Measurements from ENCODE around the gene C1orf167. TPM values are rescaled to one million over a fixed set of nuclear protein-coding genes. Genes with fewer than 3 reads are reported as not detected.

Gene C1orf167
- total RNA-seq (not detected), polyA plus RNA-seq (0.81 TPM)

GRCh38 chr1:11761988-11762406, at the start of gene C1orf167:
Gene C1orf167, plus strand, starts transcription at chr1:11762193. Its CDS starts 2,208 bp downstream, at chr1:11764401.
- Mint-ChIP-seq H3K4me3 (peak within 1 kb of the TSS in 3 of 7 donors; percentile 33 to 39 (median 37)), H3K27ac (peak within 1 kb of the TSS in 1 of 8 donors; percentile 47), H3K9me3 (no peaks in the 10 kb centered on the region), H3K4me1 (peaks cover 2 to 10% (median 10%) of the 10 kb centered on the region in 3 donors), H3K36me3 (no peaks in the 10 kb centered on the region), H3K27me3 (peaks cover 18 to 34% of the 10 kb centered on the region in 2 donors)
- Histone ChIP-seq H3K36me3 (ENCODE audit: insufficient read depth, low read length) (no peaks in the 10 kb centered on the region), H3K4me3 (ENCODE audit: low read length) (no peak within 1 kb of the TSS), H3K27me3 (ENCODE audit: insufficient read depth, low read length, poor library complexity, severe bottlenecking) (no peaks in the 10 kb centered on the region), H3K4me1 (ENCODE audit: insufficient read depth, low read length) (no peaks in the 10 kb centered on the region), H3K9me3 (ENCODE audit: low read length) (no peaks in the 10 kb centered on the region), H3K27ac (ENCODE audit: low read depth, low read length) (no peak within 1 kb of the TSS)
- ChIA-PET CTCF (no interaction called here), POLR2A (no interaction called here)
- DNase-seq, result peak in 3 of 5 donors; percentile 10 to 16 (median 15)

GRCh38 chr1:11712285-11712684, 49.7 kb upstream of the C1orf167 start:
- H3K27me3 ChIP-seq (ENCODE audit: insufficient read depth, low read length, poor library complexity, severe bottlenecking), result no peaks in the 10 kb centered on the region
- ChIA-PET CTCF (interaction anchor here (1.3 kb wide), 1 partner anchor 675 kb away, joined by 3 read pairs; no protein-coding TSS in a partner anchor), POLR2A (no interaction called here)
- Mint-ChIP-seq H3K4me3 (no peak overlapping the region), H3K27ac (no peak overlapping the region), H3K9me3 (no peaks in the 10 kb centered on the region), H3K27me3 (peaks cover 5 to 6% of the 10 kb centered on the region in 2 donors), H3K36me3 (no peaks in the 10 kb centered on the region), H3K4me1 (no peaks in the 10 kb centered on the region)
- H3K4me1 ChIP-seq (ENCODE audit: insufficient read depth, low read length), result no peaks in the 10 kb centered on the region
- no peak overlapping the region for H3K4me3 ChIP-seq (ENCODE audit: low read length)
- no peaks in the 10 kb centered on the region for H3K36me3 ChIP-seq (ENCODE audit: insufficient read depth, low read length)
- DNase-seq, result no peak
- no peaks in the 10 kb centered on the region for H3K9me3 ChIP-seq (ENCODE audit: low read length)
- no peak overlapping the region for H3K27ac ChIP-seq (ENCODE audit: low read depth, low read length)

- no peak overlapping the region for H3K27ac ChIP-seq (ENCODE audit: low read depth, low read length)
- no peaks in the 10 kb centered on the region for H3K9me3 Mint-ChIP-seq
- H3K4me3 Mint-ChIP-seq, result no peak overlapping the region
- H3K36me3 ChIP-seq (ENCODE audit: insufficient read depth, low read length), result no peaks in the 10 kb centered on the region
- DNase-seq, result no peak
- no peaks in the 10 kb centered on the region for H3K4me1 ChIP-seq (ENCODE audit: insufficient read depth, low read length)
- H3K27ac Mint-ChIP-seq, result no peak overlapping the region
- no peaks in the 10 kb centered on the region for H3K4me1 Mint-ChIP-seq
- H3K27me3 ChIP-seq (ENCODE audit: insufficient read depth, low read length, poor library complexity, severe bottlenecking), result no peaks in the 10 kb centered on the region
- H3K27me3 Mint-ChIP-seq, result peaks cover 5 to 6% of the 10 kb centered on the region in 2 donors
- H3K4me3 ChIP-seq (ENCODE audit: low read length), result no peak overlapping the region
- no peaks in the 10 kb centered on the region for H3K36me3 Mint-ChIP-seq
- H3K9me3 ChIP-seq (ENCODE audit: low read length), result no peaks in the 10 kb centered on the region
- CTCF ChIA-PET, result interaction anchor here (1.1 to 1.3 kb wide), 2 partner anchors 63 to 675 kb away, joined by 3 to 4 read pairs; no protein-coding TSS in a partner anchor
- POLR2A ChIA-PET, result no interaction called here
These were observed 48.9 kb upstream of the C1orf167 start for GRCh38 chr1:11713095-11713494.

DNA sequence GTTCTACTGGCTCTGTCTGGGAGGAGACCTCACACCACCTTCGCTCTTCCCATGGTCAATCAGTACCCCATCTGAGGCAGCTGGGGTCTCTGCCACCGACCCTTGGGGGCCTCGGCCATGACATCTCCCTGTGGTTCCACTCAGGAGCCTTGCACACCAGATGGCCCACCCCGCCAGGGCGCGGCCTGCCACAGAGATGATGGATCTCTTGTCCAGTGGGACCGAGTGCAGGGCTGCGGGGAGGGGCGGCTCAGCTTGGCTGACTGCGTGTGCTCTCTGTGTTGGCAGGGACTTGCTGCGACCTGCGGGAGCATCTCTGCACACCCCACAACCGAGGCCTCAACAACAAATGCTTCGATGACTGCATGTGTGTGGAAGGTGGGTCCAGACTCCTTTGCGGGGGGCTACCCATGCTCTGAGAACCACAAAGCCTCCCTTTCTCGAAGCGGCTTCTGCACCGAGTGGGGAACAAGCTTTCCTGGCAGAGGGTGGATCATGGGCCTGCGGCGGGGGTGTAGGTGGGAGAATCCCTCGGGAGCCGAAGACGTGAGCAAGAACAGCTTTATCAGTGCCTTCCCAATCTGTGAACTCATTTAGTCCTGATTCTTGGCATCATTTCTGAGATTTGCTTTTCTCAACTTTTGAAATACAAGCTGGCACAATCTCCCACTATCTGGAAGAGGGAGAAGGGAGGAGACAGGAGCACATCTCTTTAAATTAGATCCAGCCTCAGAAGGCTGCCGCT, 47.0 kb upstream of the C1orf167 start:
- H3K4me1 ChIP-seq (ENCODE audit: insufficient read depth, low read length), result peaks cover 12% of the 10 kb centered on the region
- peaks cover 11 to 16% (median 15%) of the 10 kb centered on the region in 3 donors for H3K4me1 Mint-ChIP-seq
- no peaks in the 10 kb centered on the region for H3K36me3 ChIP-seq (ENCODE audit: insufficient read depth, low read length)
- H3K4me3 Mint-ChIP-seq, result no peak overlapping the region
- H3K27ac Mint-ChIP-seq, result no peak overlapping the region
- POLR2A ChIA-PET, result no interaction called here
- no peaks in the 10 kb centered on the region for H3K27me3 ChIP-seq (ENCODE audit: insufficient read depth, low read length, poor library complexity, severe bottlenecking)
- H3K4me3 ChIP-seq (ENCODE audit: low read length), result no peak overlapping the region
- no peaks in the 10 kb centered on the region for H3K36me3 Mint-ChIP-seq
- H3K9me3 Mint-ChIP-seq, result no peaks in the 10 kb centered on the region
- H3K27ac ChIP-seq (ENCODE audit: low read depth, low read length), result no peak overlapping the region
- no peak for DNase-seq
- CTCF ChIA-PET, result interaction anchor here (1.2 to 12.3 kb wide), 4 partner anchors 33 to 304 kb away, joined by 3 to 152 read pairs (median 6); partner anchors contain the start of genes FBXO2, FBXO44, FBXO6 and MIIP
- H3K9me3 ChIP-seq (ENCODE audit: low read length), result no peaks in the 10 kb centered on the region
- peaks cover 0 to 4% of the 10 kb centered on the region in 2 donors for H3K27me3 Mint-ChIP-seq

DNA sequence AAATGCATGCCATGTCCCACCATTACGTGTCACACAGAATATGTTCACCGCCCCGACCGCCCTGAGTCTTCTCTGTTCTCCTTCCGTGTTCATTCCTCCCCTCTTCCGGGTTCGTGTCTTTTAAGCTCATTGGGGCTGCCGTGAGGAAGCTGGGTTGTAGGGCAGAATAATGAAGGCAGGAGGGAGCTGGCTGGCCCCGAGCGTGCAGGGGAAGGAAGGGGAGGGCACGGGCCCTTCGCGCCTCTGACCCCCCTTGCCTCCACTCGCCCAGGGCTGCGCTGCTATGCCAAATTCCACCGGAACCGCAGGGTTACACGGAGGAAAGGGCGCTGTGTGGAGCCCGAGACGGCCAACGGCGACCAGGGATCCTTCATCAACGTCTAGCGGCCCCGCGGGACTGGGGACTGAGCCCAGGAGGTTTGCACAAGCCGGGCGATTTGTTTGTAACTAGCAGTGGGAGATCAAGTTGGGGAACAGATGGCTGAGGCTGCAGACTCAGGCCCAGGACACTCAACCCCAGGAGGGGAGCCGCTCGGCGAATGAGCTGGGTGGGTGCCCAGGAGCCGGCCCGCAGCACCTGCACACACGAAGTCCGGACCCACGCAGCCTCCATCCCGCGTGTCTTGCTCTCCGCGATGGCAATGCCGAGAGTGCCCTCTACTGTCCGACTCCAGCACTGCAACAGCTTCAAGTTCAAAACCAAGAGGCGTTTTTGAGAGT, 42.5 kb upstream of the C1orf167 start:
- Mint-ChIP-seq H3K4me1 (peaks cover 12 to 16% (median 16%) of the 10 kb centered on the region in 3 donors), H3K27me3 (no peaks in the 10 kb centered on the region), H3K36me3 (no peaks in the 10 kb centered on the region), H3K9me3 (no peaks in the 10 kb centered on the region), H3K4me3 (peak overlapping the region; percentile 67 to 93 (median 84)), H3K27ac (peak overlapping the region; percentile 88 to 98 (median 95))
- H3K27me3 ChIP-seq (ENCODE audit: insufficient read depth, low read length, poor library complexity, severe bottlenecking), result no peaks in the 10 kb centered on the region
- peak; percentile 80 to 90 (median 82) for DNase-seq
- H3K4me3 ChIP-seq (ENCODE audit: low read length), result peak overlapping the region; percentile 63
- no peaks in the 10 kb centered on the region for H3K36me3 ChIP-seq (ENCODE audit: insufficient read depth, low read length)
- peak overlapping the region; percentile 51 for H3K27ac ChIP-seq (ENCODE audit: low read depth, low read length)
- ChIA-PET CTCF (interaction anchor here (0.7 to 12.3 kb wide), 32 partner anchors 9 to 681 kb away, joined by 3 to 152 read pairs (median 6); partner anchors contain the start of genes AGTRAP, EXOSC10, FBXO2 and FBXO44), POLR2A (interaction anchor here (0.6 to 2.0 kb wide), 14 partner anchors 11 to 682 kb away, joined by 3 to 29 read pairs (median 4); partner anchors contain the start of genes AGTRAP, FBXO6 and MAD2L2)
- H3K9me3 ChIP-seq (ENCODE audit: low read length), result no peaks in the 10 kb centered on the region
- peaks cover 12% of the 10 kb centered on the region for H3K4me1 ChIP-seq (ENCODE audit: insufficient read depth, low read length)

GRCh38 chr1:11720033-11720376, 42.0 kb upstream of the C1orf167 start:
- Mint-ChIP-seq H3K36me3 (no peaks in the 10 kb centered on the region), H3K4me1 (peaks cover 12 to 16% (median 16%) of the 10 kb centered on the region in 3 donors), H3K27ac (peak overlapping the region in 5 of 8 donors; percentile 88 to 98 (median 93)), H3K4me3 (peak overlapping the region; percentile 67 to 93 (median 84)), H3K27me3 (no peaks in the 10 kb centered on the region), H3K9me3 (no peaks in the 10 kb centered on the region)
- H3K36me3 ChIP-seq (ENCODE audit: insufficient read depth, low read length), result no peaks in the 10 kb centered on the region
- H3K4me1 ChIP-seq (ENCODE audit: insufficient read depth, low read length), result peaks cover 12% of the 10 kb centered on the region
- ChIA-PET CTCF (interaction anchor here (0.7 to 12.3 kb wide), 25 partner anchors 9 to 682 kb away, joined by 3 to 152 read pairs (median 8); partner anchors contain the start of genes AGTRAP, EXOSC10, FBXO2 and FBXO44), POLR2A (interaction anchor here (0.6 to 2.0 kb wide), 13 partner anchors 10 to 682 kb away, joined by 3 to 29 read pairs (median 5); partner anchors contain the start of genes AGTRAP, FBXO6 and MAD2L2)
- no peak overlapping the region for H3K4me3 ChIP-seq (ENCODE audit: low read length)
- H3K9me3 ChIP-seq (ENCODE audit: low read length), result no peaks in the 10 kb centered on the region
- no peak overlapping the region for H3K27ac ChIP-seq (ENCODE audit: low read depth, low read length)
- no peaks in the 10 kb centered on the region for H3K27me3 ChIP-seq (ENCODE audit: insufficient read depth, low read length, poor library complexity, severe bottlenecking)
- DNase-seq, result no peak

GRCh38 chr1:11720525-11720924, 41.5 kb upstream of the C1orf167 start:
- peak overlapping the region in 1 of 7 donors; percentile 54 for H3K4me3 Mint-ChIP-seq
- H3K4me1 Mint-ChIP-seq, result peaks cover 12 to 20% (median 16%) of the 10 kb centered on the region in 3 donors
- H3K27ac Mint-ChIP-seq, result peak overlapping the region in 1 of 8 donors; percentile 45

More at GRCh38 chr1:11720525-11720924, 41.5 kb upstream of the C1orf167 start:
- no peaks in the 10 kb centered on the region for H3K36me3 ChIP-seq (ENCODE audit: insufficient read depth, low read length)
- ChIA-PET CTCF (interaction anchor here (1.6 to 12.3 kb wide), 9 partner anchors 8 to 683 kb away, joined by 7 to 152 read pairs (median 17); partner anchors contain the start of genes AGTRAP, FBXO2, FBXO44 and FBXO6), POLR2A (interaction anchor here (1.2 to 1.8 kb wide), 2 partner anchors 19 to 70 kb away, joined by 4 to 29 read pairs; no protein-coding TSS in a partner anchor)
- no peak for DNase-seq
- H3K27me3 Mint-ChIP-seq, result no peaks in the 10 kb centered on the region
- no peaks in the 10 kb centered on the region for H3K9me3 ChIP-seq (ENCODE audit: low read length)
- H3K27me3 ChIP-seq (ENCODE audit: insufficient read depth, low read length, poor library complexity, severe bottlenecking), result no peaks in the 10 kb centered on the region
- H3K36me3 Mint-ChIP-seq, result no peaks in the 10 kb centered on the region
- H3K9me3 Mint-ChIP-seq, result no peaks in the 10 kb centered on the region
- H3K27ac ChIP-seq (ENCODE audit: low read depth, low read length), result no peak overlapping the region
- H3K4me3 ChIP-seq (ENCODE audit: low read length), result no peak overlapping the region
- peaks cover 14% of the 10 kb centered on the region for H3K4me1 ChIP-seq (ENCODE audit: insufficient read depth, low read length)
